Measurements from ENCODE around the gene KIAA1671. TPM values are rescaled to one million over a fixed set of nuclear protein-coding genes. Genes with fewer than 3 reads are reported as not detected.

KIAA1671 gene
- total RNA-seq, 2 donors from 2014 or later = 26.2 to 27.4 TPM

DNA sequence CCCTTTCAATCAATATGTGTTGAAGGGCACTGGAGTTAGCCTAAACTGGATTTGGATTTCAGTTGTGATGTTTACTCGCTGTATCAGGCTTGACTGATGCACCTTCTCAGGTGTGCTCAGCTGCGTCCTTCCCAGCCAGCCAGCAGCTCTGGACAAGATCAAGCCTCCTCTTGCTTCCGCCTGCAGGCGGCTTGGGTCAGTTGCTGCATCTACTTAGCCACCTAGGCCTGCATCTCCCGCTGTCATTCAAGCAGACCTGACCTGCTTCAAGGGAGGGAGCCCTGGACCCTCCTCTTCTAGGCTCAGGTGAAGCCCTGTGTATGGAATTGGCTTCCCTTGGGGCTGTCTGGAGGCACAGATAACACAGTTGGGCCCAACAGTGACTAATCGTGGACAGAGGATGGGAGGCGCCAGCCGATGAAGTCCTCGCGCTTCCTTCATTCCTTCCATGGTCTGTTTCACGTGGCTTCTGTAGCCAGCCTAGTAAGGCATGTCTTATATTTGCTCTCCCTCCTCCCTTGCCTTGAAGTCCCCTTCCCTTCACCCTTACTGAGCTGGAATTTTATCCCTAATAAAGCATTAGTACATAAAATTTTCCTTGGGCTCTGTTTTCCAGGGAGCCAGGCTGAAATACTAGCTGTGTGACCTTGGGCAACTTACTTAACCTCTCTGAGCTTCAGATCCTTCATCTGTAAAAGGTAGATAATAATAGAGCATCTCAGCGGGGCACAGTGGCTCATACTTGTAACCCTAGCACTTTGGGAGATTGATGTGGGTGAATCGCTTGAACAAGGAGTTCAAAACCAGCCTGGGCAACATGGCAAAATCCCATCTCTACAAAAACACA lies 3.9 kb upstream of the KIAA1671 start:
- DNase-seq (ENCODE audit: low spot score) = no peak
- intact Hi-C loops (cut with DNase I) = loop anchor here in 1 of 2 donors (1.0 kb wide), 1 partner anchor 35 kb away; no protein-coding TSS in a partner anchor

- intact Hi-C loops (cut with DNase I) = loop anchor here in 1 of 2 donors (5.0 kb wide), 1 partner anchor 97 kb away; no protein-coding TSS in a partner anchor
- no peak for DNase-seq (ENCODE audit: low spot score)
Measured at GRCh38 chr22:24950272-24950902, 2.1 kb upstream of the KIAA1671 start.

DNA sequence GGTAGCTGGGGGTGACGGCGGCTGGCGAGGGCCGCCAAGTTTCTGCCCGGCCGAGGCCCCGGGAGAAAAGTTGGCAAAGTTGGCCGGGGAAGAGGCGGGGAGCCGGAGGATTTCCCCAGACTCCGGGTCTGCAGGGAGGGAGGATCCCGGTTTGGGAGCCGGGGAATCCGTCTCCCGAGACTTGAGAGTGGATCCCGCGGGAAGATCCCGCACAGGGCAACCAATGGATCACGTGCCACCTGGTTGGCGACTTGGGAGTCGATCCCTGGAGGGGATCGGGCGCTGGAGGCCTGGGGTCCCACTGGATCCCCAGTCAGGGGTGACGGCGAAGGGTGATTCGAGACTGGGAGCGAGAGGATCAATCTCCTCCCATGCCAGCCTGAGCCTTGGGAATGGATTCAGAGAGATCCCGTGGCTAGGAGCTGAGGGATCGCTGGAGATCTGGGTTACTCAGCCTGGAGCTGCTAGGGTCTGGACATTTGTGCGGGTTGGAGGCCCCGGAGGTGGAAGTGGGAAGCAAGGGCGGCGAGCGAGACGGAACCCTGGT lies 394 bp downstream of the KIAA1671 start:
- DNase-seq (ENCODE audit: low spot score) = peak; percentile 87

GRCh38 chr22:24953384-24954113 lies 1.0 kb downstream of the KIAA1671 start:
- no peak for DNase-seq (ENCODE audit: low spot score)
- intact Hi-C loops (cut with DNase I) = loop anchor here (2.0 to 5.0 kb wide), 2 partner anchors 94 to 95 kb away; no protein-coding TSS in a partner anchor

More for the DNA sequence above, 394 bp downstream of the KIAA1671 start:
- intact Hi-C loops (cut with DNase I) = loop anchor here (2.0 to 5.0 kb wide), 2 partner anchors 94 to 96 kb away; no protein-coding TSS in a partner anchor

DNA sequence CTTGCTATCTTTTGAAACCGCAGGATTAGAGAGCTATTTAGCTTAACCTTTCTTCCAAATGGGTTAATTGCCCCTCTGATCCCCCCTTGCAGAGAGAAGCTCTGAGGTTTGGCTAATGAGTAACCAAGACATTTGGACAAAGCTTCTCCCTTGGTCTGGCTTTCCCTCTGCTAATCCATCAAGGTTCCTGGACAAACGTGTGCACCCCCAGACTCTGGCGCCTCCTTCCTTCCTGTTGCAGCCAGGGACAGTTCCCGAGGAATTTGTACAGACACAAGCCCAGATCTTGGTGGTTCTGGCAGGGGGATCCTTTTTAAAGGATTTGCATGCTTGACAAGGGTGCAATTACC lies 1.6 kb downstream of the KIAA1671 start:
- intact Hi-C loops (cut with DNase I) = loop anchor here in 1 of 2 donors (5.0 kb wide), 1 partner anchor 93 kb away; no protein-coding TSS in a partner anchor

GRCh38 chr22:24954856-24955255 lies 2.3 kb downstream of the KIAA1671 start:
- DNase-seq (ENCODE audit: low spot score) = no peak
- intact Hi-C loops (cut with DNase I) = loop anchor here in 1 of 2 donors (5.0 kb wide), 1 partner anchor 92 kb away; no protein-coding TSS in a partner anchor

More for the DNA sequence above, 1.6 kb downstream of the KIAA1671 start:
- DNase-seq (ENCODE audit: low spot score) = no peak

DNA sequence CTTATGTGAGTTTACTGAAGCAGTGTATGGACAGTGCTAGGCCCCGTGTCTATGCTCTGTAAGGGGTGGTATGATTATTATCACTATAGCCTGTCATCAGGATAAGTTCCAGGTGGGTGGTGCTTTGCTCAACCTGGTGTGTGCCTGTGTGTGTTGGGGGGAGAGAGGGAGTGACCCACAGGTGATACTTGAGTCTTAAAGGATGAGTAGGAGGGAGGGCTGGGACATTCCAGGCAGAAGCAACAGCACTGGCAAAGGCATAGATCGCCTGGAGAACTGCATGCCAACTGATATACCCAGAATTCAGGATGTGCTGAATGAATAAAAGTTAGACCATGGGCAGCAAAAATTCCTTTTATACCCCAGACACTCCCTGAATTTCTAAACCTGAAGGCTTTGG lies 4.5 kb downstream of the KIAA1671 start:
- intact Hi-C loops (cut with DNase I) = no loop called here
- DNase-seq (ENCODE audit: low spot score) = no peak

DNA sequence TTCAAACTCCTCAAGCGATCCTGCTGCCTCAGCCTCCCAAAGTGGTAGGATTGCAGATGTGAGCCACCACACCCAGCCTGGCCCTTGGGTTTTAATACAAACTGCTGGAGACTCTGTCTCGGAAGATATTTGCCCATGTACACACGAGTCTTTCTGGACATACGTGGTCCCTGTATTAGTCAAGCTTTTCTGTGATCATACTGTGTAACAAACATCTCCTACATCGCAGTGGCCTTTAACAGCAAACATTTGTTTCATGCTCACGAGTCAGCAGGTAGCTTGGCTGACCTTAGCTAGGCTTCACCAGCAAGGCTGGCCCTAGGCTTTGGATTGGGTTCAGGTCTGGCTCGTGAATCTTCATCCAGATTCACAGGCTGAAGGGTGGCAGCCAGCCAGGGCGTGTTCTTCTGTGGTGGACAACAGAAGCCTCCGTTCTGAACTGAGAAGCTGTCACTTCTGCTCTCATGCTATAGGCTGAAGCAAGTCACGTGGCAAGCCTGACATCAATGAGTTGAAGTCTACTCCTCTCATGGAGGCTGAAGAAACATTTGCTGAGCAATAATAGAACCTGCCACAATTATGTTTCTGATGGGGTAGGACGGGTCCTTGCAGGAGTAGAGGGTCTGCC lies 8.8 kb downstream of the KIAA1671 start:
- no peak for DNase-seq (ENCODE audit: low spot score)
- intact Hi-C loops (cut with DNase I) = no loop called here

DNA sequence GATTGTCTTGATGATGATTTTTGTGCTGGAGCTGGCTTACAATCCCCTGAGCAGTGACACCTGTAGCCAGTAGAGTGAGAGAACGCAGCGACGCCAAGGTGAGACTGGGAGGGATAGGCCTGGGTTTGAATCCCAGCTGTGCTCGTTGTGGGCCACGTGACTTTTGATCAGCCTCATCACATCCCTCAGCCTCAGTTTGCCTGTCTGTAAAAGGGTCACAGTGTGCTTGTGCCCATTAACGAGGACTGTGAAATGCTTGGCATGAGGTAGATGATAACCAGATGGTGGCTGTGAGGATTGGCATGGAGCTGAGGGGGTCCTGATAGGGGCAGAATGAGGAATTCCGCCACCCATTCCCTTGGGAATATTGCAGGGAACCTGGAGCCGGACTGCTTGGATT lies 9.6 kb downstream of the KIAA1671 start:
- intact Hi-C loops (cut with DNase I) = no loop called here
- DNase-seq (ENCODE audit: low spot score) = no peak

- no peak for DNase-seq (ENCODE audit: low spot score)
- intact Hi-C loops (cut with DNase I) = no loop called here
Measured at GRCh38 chr22:24962835-24963234, 10.3 kb downstream of the KIAA1671 start.

- intact Hi-C loops (cut with DNase I) = no loop called here
- no peak for DNase-seq (ENCODE audit: low spot score)
Measured at GRCh38 chr22:24964441-24964840, 11.9 kb downstream of the KIAA1671 start.

GRCh38 chr22:24965822-24966626 lies 13.5 kb downstream of the KIAA1671 start:
- DNase-seq (ENCODE audit: low spot score) = no peak
- intact Hi-C loops (cut with DNase I) = no loop called here

- no peak for DNase-seq (ENCODE audit: low spot score)
- intact Hi-C loops (cut with DNase I) = no loop called here
Measured at GRCh38 chr22:24968066-24968561, 15.6 kb downstream of the KIAA1671 start.

- intact Hi-C loops (cut with DNase I) = no loop called here
- DNase-seq (ENCODE audit: low spot score) = peak; percentile 87
Measured at GRCh38 chr22:24969560-24970301, 17.2 kb downstream of the KIAA1671 start.

- DNase-seq (ENCODE audit: low spot score) = no peak
- intact Hi-C loops (cut with DNase I) = no loop called here
Measured at GRCh38 chr22:24972369-24972768, 19.9 kb downstream of the KIAA1671 start.

DNA sequence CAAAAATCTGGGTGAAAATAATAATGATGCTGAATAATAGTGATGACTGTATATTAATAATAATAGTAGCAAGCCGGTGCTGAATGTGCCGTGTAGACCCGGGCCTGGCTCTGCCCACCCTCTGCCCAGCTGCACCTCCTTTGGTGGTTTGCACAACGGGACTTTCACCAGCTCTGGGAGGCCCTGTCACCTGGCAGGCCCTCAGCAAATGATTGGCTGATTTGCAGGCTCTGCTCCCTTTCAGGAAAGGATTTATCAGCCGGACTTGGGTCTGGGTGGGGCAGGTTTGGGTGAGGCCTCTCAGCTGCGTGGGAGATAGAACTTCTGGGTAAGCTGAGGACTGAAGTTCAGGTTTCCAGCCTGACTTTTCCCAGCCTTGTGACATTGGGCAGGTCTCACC lies 21.4 kb downstream of the KIAA1671 start:
- no peak for DNase-seq (ENCODE audit: low spot score)
- intact Hi-C loops (cut with DNase I) = no loop called here

DNA sequence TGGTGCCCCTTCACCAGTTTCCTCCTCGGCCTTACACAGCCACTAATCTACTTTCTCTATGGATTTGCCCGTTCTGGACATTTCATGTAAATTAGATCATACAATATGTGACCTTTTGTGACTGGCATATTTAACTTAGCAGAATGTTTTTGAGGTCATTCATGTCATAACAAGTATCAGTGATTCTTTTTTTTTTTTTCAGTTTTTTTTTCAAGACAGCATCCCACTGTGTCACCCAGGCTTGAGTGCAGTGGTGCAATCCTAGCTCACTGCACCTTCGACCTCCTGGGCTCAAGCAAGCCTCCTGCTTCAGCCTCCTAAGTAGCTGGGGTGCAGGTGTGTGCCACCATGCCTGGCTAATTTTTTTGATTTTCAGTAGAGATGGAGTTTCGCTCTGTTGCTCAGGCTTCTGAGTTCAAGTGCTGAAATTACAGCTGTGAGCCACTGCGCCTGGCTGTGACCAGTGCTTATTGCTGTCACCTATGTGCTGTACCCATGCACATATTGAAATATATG lies 22.7 kb downstream of the KIAA1671 start:
- intact Hi-C loops (cut with DNase I) = no loop called here

More for the DNA sequence above, 22.7 kb downstream of the KIAA1671 start:
- DNase-seq (ENCODE audit: low spot score) = no peak
